Brain microvascular endothelial cell (primary cell): ENCODE measurements around the gene E2F2.

ENCODE experiments used
- DNase-seq: peaks from one replicate; pipeline ENCODE4 v3.0.0-alpha.2; 2020
- H3K27ac ChIP-seq: fragments of 250-450 bp; sonication (Bioruptor Pico); 2 replicates; pipeline ENCODE4 v1.5.1; 2020; ENCODE audit warnings: mild to moderate bottlenecking, moderate library complexity
- H3K27me3 ChIP-seq: fragments of 250-450 bp; sonication (Bioruptor Pico); replicated peaks from 2 replicates; pipeline ENCODE4 v1.5.1; 2020; ENCODE audit warnings: mild to moderate bottlenecking
- H3K36me3 ChIP-seq: fragments of 250-450 bp; sonication (Bioruptor Pico); replicated peaks from 2 replicates; pipeline ENCODE4 v1.5.1; 2020; ENCODE audit warnings: mild to moderate bottlenecking
- H3K4me3 ChIP-seq: 2 replicates; pipeline ENCODE4 v1.5.1; 2011; ENCODE audit warnings: low read depth, mild to moderate bottlenecking, control low read depth, low read length, moderate library complexity
- in situ Hi-C: cut with HindIII; loops from 2 replicates; pipeline ENCODE4 v1.10.0; 2017; ENCODE audit warnings: low sequenced_read_pairs, low pct_ligation_motif_present
- TF ChIP-seq, protein P1 (sequence below): IDR thresholded peaks from 2 replicates; pipeline ENCODE4 v1.5.1; 2011; ENCODE audit warnings: low read depth, mild to moderate bottlenecking, moderate library complexity, low read length, control low read depth, inconsistent platforms; ENCODE audit errors: missing control alignments

Gene E2F2

DNA sequence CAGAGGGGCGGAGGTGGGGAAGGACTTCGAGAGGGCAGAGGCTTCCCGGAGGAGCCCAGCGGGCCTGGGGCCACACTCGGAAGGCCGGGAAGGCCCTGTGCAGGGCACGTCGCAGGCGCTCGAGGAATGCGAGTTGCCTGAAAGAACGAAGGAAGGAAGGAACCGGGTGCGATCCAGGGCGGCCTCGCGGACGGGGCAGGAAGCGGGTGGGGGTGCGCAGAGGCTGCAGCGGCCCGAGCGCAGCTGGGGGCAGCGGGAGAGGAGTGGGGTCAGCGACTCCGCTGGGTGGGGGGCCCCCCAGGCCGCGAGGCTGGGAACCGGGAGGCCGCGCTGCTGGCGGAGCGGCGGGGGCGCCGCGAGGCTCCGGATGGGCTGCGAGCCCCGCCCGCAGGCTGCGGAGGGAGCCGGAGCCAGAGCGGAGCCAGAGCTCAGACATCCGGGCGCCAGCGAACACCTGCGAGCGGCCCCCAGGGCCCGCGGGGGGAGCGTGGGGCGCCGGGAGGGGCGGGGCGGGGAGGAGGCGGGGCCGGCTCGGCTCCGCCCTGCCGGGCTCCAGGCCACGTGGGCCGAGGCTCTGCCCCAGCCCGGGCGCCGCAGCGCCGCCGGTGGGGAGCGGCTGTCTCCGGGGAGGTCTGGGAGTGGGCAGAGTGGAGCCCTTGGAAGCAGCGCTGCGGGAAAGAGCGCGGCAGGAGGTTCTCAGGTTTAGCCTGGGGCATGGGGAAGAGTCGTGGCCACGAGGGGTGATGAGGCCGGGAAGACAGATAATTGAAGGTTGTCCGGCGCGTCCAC, 23.6 kb upstream of the E2F2 start:
- peaks cover 19% of the 10 kb centered on the region for H3K36me3 ChIP-seq
- peak overlapping the region; percentile 48 for H3K4me3 ChIP-seq
- no peaks in the 10 kb centered on the region for H3K27me3 ChIP-seq
- in situ Hi-C loops: no loop called here
- H3K27ac ChIP-seq: peak overlapping the region; percentile 100
- DNase-seq: peak; percentile 85
- TF ChIP-seq, protein P1, sequence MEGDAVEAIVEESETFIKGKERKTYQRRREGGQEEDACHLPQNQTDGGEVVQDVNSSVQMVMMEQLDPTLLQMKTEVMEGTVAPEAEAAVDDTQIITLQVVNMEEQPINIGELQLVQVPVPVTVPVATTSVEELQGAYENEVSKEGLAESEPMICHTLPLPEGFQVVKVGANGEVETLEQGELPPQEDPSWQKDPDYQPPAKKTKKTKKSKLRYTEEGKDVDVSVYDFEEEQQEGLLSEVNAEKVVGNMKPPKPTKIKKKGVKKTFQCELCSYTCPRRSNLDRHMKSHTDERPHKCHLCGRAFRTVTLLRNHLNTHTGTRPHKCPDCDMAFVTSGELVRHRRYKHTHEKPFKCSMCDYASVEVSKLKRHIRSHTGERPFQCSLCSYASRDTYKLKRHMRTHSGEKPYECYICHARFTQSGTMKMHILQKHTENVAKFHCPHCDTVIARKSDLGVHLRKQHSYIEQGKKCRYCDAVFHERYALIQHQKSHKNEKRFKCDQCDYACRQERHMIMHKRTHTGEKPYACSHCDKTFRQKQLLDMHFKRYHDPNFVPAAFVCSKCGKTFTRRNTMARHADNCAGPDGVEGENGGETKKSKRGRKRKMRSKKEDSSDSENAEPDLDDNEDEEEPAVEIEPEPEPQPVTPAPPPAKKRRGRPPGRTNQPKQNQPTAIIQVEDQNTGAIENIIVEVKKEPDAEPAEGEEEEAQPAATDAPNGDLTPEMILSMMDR: peak; percentile 44

DNA sequence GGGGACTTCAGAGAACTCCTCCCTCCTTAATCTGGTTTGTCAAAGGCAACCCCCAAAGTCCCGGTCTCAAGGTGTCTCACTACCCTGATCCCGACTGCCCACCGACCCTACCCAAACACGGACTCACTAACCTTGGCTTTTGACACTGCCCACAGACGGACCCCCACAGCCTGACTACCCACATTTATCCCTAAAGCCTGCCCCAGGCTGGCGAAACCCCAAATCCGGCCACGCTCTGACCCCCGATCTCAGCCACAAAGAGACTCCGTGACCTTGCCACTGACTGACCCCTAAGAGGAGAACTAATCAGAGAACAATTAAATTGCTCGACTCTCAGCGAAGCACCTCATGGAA, 23.1 kb upstream of the E2F2 start:
- H3K27ac ChIP-seq: peak overlapping the region; percentile 100

DNA sequence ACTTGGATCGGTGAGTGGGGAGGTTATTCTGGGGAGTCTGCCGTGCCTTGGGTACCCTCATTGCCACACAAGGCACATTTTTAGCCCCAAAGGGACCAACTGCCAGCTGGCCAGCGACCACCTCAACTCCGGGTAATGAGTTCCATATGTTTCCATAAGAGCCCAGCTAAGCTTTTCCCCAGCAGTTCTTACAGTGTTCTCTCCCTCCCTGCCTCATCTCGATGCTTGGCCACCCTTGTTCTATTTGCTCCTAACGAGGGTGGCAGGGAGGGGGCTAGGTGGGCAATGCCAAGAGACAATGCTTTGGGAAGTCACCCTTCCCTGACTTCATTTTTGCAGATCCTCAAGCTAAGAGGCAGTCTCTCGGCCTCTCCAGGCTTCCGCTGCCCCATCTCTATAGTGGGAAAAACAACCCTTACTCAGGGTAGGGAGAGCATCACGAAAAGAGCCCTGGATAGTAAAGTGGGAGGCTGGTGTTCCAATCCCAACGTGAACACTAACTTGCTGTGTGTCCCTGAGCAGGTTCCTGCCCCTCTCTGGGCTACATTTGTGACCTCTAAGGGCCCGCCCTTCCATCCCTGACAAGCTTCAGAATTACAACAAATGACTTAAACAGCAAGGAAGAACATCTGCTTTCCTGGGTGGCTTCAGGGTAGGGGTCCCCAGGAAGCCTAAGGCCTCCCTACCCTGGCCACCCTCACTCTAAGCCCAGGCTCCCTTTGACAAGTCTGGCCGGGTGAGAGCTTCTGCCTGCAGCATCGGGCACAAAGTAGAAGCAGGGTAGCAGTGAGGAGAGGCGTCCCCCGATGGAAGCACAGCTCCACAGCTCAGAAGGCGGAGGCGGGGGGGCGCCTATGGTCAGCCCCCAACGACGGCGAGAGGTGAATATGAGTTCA, 22.4 kb upstream of the E2F2 start:
- H3K4me3 ChIP-seq: no peak overlapping the region
- no peaks in the 10 kb centered on the region for H3K27me3 ChIP-seq
- DNase-seq: no peak
- in situ Hi-C loops: no loop called here
- TF ChIP-seq, protein P1: no peak
- peaks cover 12% of the 10 kb centered on the region for H3K36me3 ChIP-seq
- no peak overlapping the region for H3K27ac ChIP-seq

More for the DNA sequence above, 23.1 kb upstream of the E2F2 start:
- H3K36me3 ChIP-seq: peaks cover 18% of the 10 kb centered on the region
- TF ChIP-seq, protein P1: no peak
- no peak for DNase-seq
- peak overlapping the region; percentile 48 for H3K4me3 ChIP-seq
- no peaks in the 10 kb centered on the region for H3K27me3 ChIP-seq
- in situ Hi-C loops: no loop called here

DNA sequence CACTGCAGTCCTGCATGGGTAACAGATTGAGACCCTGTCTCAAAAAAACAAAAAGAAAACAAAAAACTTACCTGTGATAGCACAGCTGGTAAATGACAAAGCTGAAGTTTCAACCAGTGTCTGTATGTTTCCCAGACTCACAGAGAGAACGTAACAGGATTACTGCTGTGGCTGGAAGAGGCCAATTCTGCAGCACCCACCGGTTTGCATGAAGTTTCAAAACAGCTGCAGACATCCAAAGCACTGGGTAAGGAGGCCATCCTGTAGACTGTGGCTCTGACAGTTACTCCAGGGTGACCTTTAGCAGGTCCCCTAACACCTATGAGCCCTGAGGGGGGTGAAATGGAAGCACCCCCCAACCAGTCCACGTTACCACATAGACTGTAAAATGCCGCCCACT, 20.8 kb upstream of the E2F2 start:
- in situ Hi-C loops: no loop called here
- Histone ChIP-seq H3K36me3 (no peaks in the 10 kb centered on the region), H3K4me3 (no peak overlapping the region), H3K27ac (no peak overlapping the region), H3K27me3 (no peaks in the 10 kb centered on the region)
- TF ChIP-seq, protein P1: no peak
- no peak for DNase-seq

DNA sequence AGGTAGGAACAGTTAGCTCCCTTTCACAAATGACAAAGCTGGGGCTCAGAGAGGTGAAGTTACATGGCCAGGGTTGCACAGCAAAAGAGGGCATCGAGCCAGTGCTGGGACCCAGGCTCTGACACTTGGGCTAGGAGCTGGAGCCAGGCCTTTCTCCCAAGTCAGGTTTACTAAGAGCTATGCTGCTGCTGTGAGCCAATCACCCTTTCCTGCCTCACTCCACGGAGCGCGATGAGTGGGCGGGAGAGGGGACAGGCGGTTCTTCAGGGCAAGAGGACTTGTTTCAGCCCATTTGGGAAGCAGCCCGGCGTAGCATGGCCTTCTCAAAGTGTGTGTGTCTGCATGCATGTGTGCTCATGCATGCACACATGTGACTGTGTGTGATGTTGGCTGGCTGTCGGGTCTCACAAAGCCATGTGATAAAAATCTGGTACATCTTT, 17.7 kb upstream of the E2F2 start:
- in situ Hi-C loops: no loop called here
- no peak overlapping the region for H3K4me3 ChIP-seq
- TF ChIP-seq, protein P1: no peak
- no peak overlapping the region for H3K27ac ChIP-seq
- no peaks in the 10 kb centered on the region for H3K27me3 ChIP-seq
- no peak for DNase-seq
- no peaks in the 10 kb centered on the region for H3K36me3 ChIP-seq
